ENCODE measurements around the gene SLC15A1.
"Not testable (repeated sequence)": the region's sequence is repeated elsewhere in the genome, so short reads cannot be mapped to it uniquely, and the experiment has no call there.

The SLC15A1 gene

DNA sequence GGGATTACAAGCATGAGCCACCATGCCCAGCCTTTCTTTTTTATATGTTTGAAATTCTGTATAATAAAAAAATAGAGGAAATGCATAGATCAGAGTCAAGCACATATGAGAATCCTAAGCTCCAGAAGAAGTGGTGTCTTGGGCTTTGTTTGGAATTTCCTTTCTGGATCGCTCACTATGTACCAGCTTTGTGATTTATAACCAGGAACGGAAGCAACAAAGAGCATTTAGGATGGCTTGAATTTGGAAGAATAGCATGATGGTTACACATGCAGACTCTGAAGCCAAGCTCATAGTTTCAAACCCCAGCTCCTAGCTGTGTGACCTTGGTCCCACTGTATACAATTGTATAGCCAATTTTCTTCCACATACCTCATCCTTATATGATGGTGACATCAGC, 28.0 kb upstream of the SLC15A1 start:
- FAIRE-seq = no peak

GRCh38 chr13:98779695-98780094, 27.2 kb upstream of the SLC15A1 start:
- FAIRE-seq = no peak

- FAIRE-seq = no peak
Observed at GRCh38 chr13:98778749-98779148, 26.3 kb upstream of the SLC15A1 start.

DNA sequence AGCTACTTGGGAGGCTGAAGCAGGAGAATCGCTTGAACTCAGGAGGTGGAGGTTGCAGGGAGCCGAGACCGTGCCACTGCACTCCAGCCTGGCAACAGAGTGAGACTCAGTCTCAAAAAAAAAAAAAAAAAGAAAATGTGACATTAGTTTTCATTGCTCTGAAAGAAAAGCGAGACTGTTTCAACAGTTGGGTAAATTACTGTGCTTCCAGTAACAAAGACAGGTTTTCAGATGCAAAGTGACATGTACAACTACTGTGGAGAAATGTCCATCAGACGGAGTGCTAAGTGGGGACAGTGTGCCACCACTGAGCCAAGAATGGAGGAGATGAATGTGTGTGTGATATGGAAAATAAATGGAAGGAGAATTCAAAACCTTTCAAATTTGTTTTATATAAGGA, 24.2 kb upstream of the SLC15A1 start:
- FAIRE-seq = no peak

DNA sequence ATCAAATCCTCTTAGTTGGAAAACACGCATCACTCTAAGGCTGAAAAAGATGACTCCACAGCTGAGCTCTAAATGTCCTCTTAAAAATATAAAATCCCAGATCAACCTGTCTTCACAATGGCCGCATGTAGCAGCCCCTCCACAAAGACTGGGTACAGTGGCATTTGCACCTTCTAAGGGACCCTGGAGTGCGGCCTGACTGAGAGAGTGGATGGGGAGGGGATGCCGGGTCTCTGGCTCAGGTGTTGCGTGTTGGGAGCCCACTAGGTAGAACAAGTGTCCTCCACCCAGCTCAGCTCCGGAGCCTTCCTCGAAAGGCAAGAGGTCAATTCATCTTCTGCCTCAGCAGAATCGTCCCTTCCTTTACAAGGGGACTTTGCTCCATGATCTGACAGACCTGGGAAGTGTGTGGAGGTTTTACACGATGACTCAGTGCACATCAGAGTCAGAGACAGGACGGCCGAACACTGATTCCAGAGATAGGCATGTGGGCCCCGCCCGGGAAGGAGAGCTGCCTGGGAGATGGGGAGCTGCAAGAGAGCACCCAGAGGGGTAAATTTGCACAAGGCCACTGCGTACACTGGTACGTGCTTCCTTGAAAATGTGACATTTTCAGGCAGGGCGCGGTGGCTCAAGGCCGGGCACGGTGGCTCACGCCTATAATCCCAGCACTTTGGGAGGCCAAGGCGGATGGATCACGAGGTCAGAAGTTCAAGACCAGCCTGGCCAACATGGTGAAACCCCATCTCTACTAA, 23.5 kb upstream of the SLC15A1 start:
- FAIRE-seq = no peak

- FAIRE-seq = no peak
Observed at GRCh38 chr13:98775386-98775785, 22.9 kb upstream of the SLC15A1 start.

DNA sequence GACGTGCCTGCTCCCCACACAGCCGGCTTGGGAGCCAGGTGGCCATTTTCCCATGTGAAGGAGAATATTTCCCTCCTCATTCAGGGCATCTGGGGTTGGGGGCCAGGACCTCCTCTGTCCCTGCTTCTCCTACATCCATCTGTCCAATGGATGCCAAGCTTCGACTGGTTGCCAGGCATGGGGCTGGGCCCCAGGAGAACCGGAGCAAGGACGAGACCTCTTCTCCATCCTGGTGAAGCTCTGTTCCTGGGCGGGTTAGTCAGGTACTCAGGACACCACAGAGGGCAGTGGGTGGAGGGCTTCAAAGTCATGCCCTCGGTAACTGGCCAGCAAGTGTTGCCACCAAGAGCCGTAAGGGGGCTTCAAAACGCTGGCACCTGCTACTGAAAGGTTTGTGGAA, 22.3 kb upstream of the SLC15A1 start:
- FAIRE-seq = no peak

GRCh38 chr13:98773921-98774320, 21.4 kb upstream of the SLC15A1 start:
- no peak for FAIRE-seq

DNA sequence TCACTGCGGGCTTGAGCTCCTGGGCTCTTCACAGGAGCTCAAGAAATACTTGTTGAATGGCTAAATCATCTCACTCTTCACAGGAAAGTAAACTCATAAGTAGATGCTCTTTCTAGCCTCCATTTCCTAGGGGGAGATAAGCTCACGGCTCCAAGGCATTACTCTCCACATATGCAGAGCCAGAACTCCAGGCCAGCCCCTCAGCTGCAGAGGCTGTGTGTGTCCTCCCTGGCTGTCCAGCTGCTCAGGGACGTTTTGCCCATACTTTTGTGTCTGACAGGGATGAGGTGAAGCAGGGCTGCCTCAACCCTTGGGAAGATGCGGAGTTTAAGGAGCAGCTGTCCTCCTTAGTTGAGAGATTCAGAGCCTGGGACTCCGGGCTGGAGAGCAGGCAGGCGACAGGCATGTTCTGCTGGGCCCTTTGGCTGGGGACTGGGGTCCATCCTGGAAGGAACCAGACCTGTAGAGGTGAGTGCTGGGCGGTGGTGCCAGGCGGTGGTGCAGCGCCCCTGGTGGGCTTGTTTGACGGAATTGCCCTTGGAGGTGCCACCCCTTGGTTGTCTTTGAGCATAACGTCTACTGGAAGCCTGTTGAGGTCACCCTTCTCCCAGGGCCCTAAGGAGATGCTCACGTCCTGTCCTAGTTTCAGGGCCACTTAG, 20.5 kb upstream of the SLC15A1 start:
- no peak for FAIRE-seq

DNA sequence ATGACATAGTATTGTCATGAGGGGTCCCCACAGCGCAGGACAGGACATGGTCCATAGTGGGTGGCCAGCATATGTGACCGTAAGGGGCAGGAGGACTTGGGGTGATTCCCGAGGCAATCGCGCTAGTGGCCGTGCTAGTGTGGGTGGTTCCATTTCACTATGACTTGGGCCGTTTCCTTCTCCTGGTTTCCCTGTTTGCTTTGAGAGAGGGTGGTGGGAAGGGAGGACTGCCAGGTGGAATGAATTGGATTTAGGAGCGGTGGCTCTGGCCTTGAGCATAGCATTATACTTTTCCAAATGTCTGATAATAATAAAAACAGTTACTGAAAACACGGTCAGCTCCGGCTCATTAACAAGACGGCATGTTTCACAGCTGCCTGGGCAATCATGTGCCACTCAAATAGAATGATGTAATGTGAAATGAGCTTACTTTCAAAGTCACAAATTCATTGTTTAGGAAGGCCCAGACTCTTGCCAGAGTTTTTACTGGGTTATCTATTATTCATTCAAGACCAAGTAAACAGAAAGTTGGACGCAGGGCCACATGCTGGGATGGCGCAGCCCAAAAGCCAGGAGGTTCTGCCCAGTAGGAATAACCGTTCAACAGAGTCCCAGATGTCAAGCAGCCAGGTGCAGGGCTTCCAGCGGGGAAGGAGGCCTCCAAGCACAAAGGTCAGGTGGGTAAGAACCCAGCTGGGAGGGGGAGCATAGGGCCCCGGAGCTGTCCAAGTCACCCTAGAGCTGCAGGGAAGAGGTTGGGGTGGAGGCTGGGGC, 19.6 kb upstream of the SLC15A1 start:
- no peak for FAIRE-seq

DNA sequence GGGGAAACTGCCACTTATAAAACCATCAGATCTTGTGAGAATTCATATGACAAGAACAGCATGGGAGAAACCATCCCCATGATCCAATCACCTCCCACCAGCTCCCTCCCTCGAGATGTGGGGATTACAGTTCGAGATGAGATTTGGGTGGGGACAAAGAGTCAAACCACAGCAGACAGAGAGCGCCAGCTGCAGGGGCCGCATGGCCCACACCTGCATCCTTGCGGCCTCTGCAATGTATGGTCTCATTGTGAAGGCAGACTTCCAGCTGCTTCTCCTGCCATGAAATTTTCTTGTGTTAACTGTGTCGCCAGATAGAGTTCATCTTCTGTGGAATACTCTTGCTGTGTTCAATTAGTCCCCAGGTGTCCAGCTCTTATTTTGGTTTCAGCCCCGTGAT, 17.3 kb upstream of the SLC15A1 start:
- no peak for FAIRE-seq

- FAIRE-seq = no peak
Observed at GRCh38 chr13:98768522-98768921, 16.1 kb upstream of the SLC15A1 start.

DNA sequence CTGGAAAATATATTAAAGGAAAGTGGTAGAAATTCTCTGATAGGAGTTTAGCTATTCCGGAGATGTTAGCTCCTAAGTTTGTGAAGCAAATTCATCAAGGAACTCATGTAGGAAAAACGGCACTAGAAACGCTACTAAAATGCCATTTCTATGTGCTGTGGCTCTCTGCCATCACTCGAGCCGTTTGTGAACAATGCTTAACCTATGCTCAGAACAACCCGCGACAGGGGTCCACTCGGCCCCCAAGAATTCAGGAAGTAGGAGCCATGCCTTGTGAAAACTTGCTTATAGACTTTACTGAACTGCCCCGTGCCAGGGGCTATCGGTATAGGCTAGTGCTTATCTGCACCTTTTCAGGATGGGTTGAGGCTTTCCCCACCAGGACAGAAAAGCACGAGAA, 14.2 kb upstream of the SLC15A1 start:
- no peak for FAIRE-seq

- FAIRE-seq = no peak
Observed at GRCh38 chr13:98765996-98766519, 13.6 kb upstream of the SLC15A1 start.

GRCh38 chr13:98761986-98762616, 9.6 kb upstream of the SLC15A1 start:
- FAIRE-seq = no peak

- no peak for FAIRE-seq
Observed at GRCh38 chr13:98761126-98761985, 8.9 kb upstream of the SLC15A1 start.

GRCh38 chr13:98755729-98756128, 3.3 kb upstream of the SLC15A1 start:
- FAIRE-seq = no peak

DNA sequence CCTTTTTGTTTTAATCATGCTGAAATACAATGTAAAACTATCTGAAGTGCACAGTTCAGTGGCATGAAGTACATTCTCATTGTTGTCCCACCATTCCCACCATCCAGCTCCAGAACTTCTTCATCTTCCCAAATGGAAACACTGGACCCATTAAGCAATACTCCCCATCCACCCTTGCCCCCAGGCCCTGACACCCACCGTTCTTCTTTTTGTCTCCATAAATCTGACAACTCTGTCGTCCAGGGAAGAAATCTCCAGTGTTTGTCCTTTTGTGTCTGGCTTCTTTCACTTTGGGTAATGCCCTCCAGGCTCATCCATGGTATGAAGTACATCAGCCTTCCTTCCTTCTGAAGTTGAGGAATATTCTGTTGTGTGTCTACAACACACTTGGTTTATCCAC, 2.6 kb upstream of the SLC15A1 start:
- FAIRE-seq = no peak

DNA sequence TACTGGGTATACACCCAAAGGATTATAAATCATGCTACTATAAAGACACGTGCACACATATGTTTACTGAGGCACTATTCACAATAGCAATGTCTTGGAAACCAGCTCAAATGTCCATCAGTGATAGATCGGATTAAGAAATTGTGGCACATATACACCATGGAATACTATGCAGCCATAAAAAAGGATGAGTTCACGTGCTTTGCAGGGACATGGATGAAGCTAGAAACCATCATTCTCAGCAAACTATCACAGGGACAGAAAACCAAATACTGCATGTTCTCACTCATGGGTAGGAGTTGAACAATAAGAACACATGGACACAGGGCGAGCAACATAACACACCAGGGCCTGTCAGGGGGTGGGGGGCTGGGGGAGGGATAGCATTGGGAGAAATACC, 2.0 kb upstream of the SLC15A1 start:
- not testable (repeated sequence) for FAIRE-seq

- FAIRE-seq = no peak
Observed at GRCh38 chr13:98751861-98752466, 508 bp downstream of the SLC15A1 start.

DNA sequence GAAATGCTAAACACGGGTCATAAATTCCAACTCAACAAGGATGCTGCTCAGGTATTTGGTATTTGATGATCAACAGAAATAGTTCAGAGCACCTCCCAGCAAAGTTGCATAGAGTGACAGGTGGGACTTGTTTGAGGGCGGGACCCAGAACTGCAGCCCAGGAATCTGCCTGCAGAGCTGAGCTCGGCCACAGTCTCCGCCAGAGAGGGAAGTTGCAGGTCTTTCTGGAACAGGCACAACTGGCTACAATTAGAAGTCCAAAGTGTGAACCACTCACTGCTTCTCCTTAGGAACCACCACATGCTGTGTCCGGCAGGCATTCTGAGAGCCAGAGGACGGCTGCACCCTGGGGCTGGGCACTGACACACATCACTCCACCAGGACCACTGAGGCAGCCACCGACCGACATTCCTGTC, 1.1 kb downstream of the SLC15A1 start:
- FAIRE-seq = no peak

DNA sequence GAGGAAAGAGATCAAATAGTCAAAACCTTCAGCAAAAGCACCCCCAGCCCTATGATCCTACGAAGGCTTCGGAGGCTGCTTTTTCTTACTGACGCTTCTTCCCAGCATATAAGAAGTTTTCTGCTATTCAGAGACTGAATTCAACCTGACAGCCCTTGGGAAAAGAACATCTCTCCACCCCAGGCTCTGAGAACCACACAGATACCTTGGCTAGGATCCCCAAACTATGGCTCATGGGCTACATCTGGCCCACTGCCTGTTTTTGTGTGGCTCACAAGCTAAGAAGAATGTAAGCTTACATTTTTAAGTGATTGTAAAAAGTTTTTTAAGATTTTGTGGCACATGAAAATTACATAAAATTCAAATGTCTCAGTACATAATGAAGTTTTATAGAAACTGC, 3.0 kb downstream of the SLC15A1 start:
- no peak for FAIRE-seq
